HG03064 (cell line): ENCODE data around the gene ANKRD36C.
"Not testable (repeated sequence)": the region's sequence is repeated elsewhere in the genome, so short reads cannot be mapped to it uniquely, and the experiment has no call there.

Experiments used
- ATAC-seq: cut with Tn5 transposase; IDR thresholded peaks from one replicate; pipeline ENCODE4 v1.9.1; 2021; ENCODE audit warnings: low read depth; ENCODE audit not compliant: unreplicated experiment

ANKRD36C gene

DNA sequence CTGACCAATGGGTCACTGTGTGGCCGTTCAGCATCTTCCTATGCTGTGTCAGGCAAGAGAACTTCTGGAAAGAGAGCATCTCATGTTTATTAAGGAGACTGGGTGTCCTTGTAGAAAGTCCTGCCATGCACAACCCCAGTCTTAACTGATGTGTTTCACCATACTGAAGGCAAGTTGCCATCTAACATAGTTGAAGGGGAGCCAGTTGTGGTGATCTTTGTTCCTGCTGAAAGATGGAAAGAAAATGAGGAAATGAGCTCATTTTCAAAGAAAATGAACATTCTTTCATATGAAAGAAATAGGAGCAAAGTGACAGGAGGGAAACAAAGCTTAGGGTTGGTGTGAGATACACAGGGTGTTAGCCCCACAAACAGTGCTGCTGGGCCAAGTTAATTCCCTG is 178.3 kb downstream of the ANKRD36C start:
- not testable (repeated sequence) for ATAC-seq

DNA sequence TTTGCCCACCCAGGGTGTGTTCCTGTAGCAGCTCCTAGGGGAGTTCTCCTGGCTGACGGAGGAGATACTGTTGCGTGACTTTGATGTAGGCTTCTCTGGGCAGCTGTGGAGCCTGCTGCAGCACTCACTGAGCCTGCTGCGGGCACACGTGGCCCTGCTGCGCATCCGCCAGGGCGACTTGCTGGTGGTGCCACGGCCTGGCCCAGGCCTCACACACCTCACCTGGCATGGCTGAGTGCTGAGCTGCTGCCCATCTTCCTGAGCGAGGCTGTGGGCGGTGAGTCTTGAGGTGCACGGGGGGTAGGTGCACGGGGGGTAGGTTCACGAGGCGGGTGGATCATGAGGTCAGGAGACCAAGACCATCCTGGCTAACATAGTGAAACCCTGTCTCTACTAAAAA is 191.7 kb downstream of the ANKRD36C start:
- ATAC-seq = no peak

DNA sequence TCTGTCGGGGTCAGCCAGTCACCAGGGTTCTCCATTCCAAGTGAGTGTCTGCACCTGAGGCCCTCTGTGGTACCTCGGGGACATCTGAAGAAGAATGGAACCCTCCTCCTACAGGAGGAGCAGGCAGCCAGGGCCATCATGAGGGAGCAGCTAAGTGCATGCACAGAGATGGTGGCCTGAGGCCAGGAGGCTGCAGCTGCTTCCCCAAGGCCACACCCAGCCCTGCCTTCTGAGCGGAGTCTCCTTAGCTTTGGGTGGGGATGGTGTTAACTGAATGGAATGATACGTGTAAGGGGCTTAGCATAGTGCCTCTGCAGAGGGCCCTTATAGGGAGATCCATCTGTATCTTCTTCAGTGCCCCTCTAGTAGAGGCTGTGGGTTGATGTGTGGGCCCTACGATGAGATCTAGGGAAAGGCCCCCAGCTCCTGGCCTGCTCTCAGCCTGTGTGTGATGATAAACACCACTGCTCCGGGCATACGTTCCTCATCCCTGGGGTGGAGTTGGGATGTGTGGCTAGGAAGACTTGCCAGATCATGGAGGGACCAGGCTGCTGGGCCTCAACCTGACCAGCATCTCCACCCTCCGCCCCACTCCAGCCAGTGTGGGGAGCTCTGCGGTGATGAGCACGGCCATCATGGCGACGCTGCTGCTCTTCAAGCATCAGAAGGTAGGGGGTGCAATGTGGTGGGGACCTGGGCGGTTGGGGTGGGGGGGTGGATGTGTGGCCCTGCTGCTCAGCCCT is 192.3 kb downstream of the ANKRD36C start:
- ATAC-seq = not testable (repeated sequence)

DNA sequence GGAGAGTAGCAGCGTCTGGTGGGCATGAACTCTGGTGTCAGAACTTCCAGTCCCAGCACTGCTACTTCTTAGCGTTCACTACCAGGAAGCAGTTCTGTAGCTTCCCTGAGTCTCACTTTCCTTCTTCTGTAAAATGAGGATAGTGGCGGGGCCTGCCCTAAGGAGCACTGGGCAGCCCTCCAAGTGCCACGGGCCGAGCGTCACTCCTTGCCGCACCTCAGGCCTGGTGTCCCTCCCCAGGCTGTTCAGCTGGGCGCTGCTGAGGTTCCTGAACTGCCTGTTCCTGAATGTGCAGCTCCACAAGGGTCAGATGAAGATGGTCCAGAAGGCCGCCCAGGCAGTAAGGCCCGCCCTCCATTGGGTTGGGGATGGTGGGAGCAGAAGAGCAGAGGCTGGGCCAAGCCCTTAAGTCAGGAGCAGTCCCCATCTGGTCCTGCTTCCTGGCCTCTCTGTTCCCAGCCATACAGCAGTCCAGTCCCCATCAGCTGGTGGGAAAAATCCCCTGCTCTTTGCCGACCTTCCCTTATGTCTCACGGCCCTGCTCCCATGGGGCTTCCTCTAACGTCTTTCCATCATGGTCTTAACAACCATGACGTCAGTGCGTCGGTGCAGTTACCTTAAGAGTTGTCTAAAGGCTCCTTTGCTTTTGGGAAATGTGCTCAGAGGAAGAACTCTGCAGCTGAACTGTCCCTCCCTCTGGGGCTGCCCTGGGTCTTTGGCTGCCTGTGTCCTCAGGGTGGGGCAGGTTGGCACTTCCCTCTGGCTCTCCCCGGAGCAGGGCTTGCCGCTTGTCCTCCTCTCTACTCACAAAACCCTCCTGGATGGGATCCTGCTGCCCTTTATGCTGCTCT is 195.2 kb downstream of the ANKRD36C start:
- ATAC-seq = not testable (repeated sequence)

DNA sequence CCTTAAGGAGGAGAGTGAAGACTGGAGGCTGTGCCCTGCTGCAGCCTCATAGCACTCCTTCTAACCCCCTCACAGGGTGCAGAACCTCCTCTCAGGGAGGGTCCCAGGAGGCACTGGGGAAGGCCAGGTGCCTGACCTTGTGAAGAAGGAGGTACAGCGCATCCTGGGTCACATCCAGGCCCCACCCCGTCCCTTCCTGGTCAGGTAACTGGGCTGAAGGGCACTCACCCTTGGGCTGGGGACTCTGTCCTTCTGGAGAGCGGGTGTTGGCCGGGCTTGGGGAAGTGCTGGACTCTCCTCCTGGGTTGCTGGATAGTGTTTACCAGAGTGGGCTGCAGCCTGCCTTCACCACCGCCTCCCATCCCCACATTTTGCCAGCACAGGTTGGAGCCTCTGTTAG is 197.7 kb downstream of the ANKRD36C start:
- ATAC-seq = not testable (repeated sequence)

DNA sequence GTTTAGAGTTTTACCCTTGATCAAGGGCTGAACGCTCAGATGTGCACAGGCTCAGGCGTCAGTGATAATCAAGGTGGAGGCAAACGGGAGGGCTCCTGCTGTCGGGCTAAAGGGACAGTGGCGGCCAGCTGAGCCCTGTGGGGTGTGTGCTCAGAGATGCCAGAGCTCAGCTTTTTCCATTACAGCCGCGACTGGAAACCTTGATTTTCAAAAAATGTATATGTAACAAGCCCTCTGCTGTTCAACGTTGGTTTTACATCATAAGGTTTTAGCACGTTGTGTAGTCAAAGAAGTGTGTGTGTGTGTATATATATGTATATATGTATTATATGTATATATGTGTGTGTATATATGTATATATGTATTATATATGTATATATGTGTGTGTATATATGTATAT is 201.4 kb downstream of the ANKRD36C start:
- ATAC-seq = not testable (repeated sequence)

DNA sequence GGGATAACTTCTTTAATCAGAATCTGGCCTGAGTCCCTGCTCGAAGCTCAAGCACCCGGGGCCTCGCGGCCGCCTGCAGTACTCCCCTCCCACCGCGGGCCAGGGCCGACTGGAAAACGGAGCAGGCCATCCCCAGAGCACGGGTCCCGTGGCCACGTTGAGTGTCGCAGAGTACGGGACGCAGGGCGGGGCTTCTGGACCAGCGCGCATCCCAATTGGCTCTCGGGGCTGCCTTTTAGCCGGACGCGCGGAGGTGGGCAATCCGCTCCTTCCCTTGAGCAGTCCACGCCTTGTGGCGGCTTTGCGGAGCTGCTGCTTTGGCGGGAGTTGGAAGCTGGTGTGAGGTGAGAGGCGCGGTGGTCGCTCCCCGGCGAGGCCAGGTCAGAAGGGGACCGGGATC is 202.2 kb downstream of the ANKRD36C start:
- not testable (repeated sequence) for ATAC-seq

DNA sequence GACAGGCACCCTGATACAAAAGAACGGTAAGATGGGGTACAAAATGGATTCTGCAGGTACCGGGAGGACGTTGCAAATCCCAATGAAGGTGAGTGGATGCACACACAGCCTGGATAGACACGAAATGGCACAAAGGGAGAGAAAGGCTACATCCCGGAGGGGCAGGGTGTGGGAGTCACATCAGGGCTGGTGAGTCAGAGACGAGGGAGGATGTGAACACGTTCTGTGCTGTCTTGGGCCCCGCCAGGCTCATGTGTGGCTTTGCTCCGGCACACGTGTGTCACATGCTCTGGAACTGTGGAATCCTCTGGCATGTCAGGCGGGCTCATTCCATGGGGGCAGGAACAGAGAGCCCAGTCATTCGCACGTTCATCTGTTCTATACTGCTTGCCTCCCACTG is 203.0 kb downstream of the ANKRD36C start:
- ATAC-seq = not testable (repeated sequence)
